ENCODE results near the gene CTAG2.

DNA sequence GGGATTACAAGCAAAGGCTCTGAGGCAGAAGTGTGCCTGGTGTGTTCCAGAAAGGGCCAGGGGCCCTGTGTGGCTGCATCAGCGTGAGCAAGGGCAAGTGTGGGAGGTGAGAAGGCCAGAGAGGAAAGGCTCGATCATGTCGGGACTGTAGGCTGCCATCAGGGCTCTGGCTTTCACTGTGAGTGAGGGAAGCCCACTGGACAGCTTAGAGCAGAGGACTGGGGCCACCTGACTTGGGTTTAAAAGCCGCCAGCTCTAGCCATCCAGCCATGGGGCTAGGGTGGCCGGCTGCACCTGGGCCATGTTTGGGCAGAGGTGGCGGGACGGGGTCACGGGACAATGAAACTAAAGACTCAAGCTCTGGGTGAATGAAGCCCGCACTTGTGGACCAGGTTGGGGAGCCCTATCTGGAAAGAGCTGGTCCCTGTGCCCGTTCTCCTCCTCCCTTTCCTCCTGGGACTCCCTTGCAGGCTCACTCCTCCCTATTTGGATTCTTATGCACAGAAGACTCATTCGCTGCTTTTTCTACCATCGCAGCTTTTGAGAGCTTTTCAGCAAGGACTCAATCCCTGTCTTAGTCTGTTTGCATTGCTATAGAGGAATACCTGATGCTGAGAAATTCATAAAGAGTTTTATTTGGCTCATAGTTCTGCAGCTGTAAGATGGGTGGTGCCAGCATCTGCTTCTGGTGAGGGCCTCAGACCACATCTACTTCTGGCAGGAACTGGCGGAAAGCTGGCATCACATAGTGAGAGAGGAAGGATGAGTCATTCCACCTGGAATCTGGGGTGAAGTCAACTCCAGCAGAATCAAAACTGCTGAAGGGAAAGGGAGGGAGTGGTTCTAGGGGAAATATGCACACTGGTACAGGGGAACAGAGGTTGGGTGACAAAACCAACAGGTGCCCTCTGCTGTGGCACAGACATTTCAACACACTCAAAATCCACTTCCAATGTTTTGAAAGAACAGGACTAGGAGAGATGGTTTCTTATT is 49.6 kb downstream of the CTAG2 start:
- TF ChIP-seq, protein P1, sequence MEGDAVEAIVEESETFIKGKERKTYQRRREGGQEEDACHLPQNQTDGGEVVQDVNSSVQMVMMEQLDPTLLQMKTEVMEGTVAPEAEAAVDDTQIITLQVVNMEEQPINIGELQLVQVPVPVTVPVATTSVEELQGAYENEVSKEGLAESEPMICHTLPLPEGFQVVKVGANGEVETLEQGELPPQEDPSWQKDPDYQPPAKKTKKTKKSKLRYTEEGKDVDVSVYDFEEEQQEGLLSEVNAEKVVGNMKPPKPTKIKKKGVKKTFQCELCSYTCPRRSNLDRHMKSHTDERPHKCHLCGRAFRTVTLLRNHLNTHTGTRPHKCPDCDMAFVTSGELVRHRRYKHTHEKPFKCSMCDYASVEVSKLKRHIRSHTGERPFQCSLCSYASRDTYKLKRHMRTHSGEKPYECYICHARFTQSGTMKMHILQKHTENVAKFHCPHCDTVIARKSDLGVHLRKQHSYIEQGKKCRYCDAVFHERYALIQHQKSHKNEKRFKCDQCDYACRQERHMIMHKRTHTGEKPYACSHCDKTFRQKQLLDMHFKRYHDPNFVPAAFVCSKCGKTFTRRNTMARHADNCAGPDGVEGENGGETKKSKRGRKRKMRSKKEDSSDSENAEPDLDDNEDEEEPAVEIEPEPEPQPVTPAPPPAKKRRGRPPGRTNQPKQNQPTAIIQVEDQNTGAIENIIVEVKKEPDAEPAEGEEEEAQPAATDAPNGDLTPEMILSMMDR (IDR thresholded peaks at IDR 0.05), result no peak
- TF ChIP-seq POLR2AphosphoS5 (IDR thresholded peaks at IDR 0.05; ENCODE audit: insufficient read depth in 1 of 2, low read depth in 1 of 2), result no peak

Measured in vagina (tissue), 2 donors.